Glutamatergic neuron (in vitro differentiated cells): Measurements from ENCODE around the gene TUSC2. TPM values are rescaled to one million over a fixed set of nuclear protein-coding genes. Genes with fewer than 3 reads are reported as not detected.

Experiments used
- DNase-seq: peaks from one replicate; pipeline ENCODE4 v3.0.0; 2022
- H3K27ac Mint-ChIP-seq: one replicate; pipeline ENCODE4 v1.8.0; 2020; ENCODE audit warnings: mild to moderate bottlenecking, mixed read lengths, inconsistent platforms; ENCODE audit not compliant: unreplicated experiment
- H3K27me3 Mint-ChIP-seq: one replicate; pipeline ENCODE4 v1.8.0; 2020; ENCODE audit warnings: mild to moderate bottlenecking, moderate library complexity, mixed read lengths, inconsistent platforms; ENCODE audit not compliant: unreplicated experiment
- H3K36me3 Mint-ChIP-seq: one replicate; pipeline ENCODE4 v1.8.0; 2020; ENCODE audit warnings: mild to moderate bottlenecking, mixed read lengths, inconsistent platforms; ENCODE audit not compliant: unreplicated experiment
- H3K4me1 Mint-ChIP-seq: one replicate; pipeline ENCODE4 v1.8.0; 2020; ENCODE audit warnings: mild to moderate bottlenecking, low read depth, mixed read lengths, inconsistent platforms; ENCODE audit not compliant: unreplicated experiment
- H3K4me3 Mint-ChIP-seq: one replicate; pipeline ENCODE4 v1.8.0; 2020; ENCODE audit warnings: mild to moderate bottlenecking, mixed read lengths, inconsistent platforms; ENCODE audit not compliant: unreplicated experiment
- H3K9me3 Mint-ChIP-seq: one replicate; pipeline ENCODE4 v1.8.0; 2020; ENCODE audit warnings: mild to moderate bottlenecking, moderate library complexity, mixed read lengths, inconsistent platforms; ENCODE audit not compliant: unreplicated experiment
- total RNA-seq: library from RNA; stranded (reverse); fragmentation: NEBNext Ultra II Directional; extraction: Animal tissue kit (Norgen Biotek cat#: 25700); gene quantifications from one replicate; pipeline ENCODE4 v1.2.1, GENCODE V29; 2021; ENCODE audit not compliant: unreplicated experiment
- TF ChIP-seq, protein P1 (sequence below): fragments of 200-600 bp; sonication (generic); IDR thresholded peaks from one replicate; pipeline ENCODE4 v1.5.0; 2021; ENCODE audit not compliant: partially characterized antibody, unreplicated experiment

Gene TUSC2
- total RNA-seq, 1 donor from 2014 or later: 30.8 TPM

DNA sequence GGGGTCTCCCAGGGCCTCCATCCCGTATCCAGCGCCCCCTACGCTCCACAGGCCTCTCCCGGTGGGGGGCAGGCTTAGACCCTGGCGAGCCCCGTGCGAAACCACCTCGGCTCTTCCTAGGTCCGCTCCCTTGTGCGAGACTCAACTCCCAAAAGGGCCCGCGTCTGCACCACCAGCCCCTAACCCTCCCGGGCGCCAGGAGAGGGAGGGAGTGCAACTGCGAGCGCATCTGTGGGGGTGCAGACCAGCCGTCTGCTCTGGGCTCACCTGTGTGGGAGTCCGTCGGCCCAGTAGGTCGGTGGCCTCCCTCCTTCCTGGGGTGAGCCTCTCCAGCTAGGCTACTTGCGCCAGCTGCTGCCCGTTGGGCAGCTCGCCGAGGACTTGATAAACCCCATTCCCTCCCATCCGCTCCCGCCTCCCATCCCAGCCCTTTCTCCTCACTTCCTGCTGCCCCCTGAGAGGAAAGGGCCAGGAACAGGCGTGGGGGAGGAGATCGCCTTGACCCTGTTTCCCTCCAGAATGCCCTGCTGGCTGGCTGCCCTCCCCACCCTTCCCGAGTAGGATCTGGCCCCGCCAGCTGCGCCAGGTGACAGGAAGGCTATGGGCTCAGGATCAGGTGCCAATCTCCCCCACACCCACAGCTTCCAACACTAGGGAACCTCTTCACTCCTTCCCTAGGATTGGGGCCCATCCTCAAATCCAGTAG lies 5.5 kb downstream of the TUSC2 start, which contains the start of gene HYAL2:
HYAL2 (minus strand) TSS at position 360 of the 706 bp plus-strand sequence. CDS start 2,256 bp downstream, outside the sequence.
- Mint-ChIP-seq H3K27ac (peak within 1 kb of the TSS; percentile 95), H3K9me3 (peaks cover 6% of the 10 kb centered on the region), H3K36me3 (no peaks in the 10 kb centered on the region), H3K27me3 (peaks cover 8% of the 10 kb centered on the region), H3K4me3 (peak within 1 kb of the TSS; percentile 82), H3K4me1 (peaks cover 18% of the 10 kb centered on the region)
- TF ChIP-seq, protein P1, sequence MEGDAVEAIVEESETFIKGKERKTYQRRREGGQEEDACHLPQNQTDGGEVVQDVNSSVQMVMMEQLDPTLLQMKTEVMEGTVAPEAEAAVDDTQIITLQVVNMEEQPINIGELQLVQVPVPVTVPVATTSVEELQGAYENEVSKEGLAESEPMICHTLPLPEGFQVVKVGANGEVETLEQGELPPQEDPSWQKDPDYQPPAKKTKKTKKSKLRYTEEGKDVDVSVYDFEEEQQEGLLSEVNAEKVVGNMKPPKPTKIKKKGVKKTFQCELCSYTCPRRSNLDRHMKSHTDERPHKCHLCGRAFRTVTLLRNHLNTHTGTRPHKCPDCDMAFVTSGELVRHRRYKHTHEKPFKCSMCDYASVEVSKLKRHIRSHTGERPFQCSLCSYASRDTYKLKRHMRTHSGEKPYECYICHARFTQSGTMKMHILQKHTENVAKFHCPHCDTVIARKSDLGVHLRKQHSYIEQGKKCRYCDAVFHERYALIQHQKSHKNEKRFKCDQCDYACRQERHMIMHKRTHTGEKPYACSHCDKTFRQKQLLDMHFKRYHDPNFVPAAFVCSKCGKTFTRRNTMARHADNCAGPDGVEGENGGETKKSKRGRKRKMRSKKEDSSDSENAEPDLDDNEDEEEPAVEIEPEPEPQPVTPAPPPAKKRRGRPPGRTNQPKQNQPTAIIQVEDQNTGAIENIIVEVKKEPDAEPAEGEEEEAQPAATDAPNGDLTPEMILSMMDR: no peak
- DNase-seq: no peak

DNA sequence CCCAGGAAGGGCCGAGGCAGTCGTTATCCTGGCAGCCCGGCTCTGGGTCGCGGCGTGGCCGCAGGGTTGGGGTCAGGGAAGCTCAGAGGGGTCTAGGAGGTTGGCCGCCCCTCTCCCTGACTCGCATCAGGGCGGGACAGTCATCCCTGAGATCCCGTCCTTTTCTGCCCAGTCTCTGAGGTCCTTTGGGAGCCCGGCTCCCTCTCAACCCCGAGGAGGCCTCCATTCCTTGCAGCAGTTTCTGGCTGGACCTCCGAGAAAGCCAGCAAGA lies 6.0 kb downstream of the TUSC2 start:
- DNase-seq: no peak
- Mint-ChIP-seq H3K27me3 (peaks cover 8% of the 10 kb centered on the region), H3K4me3 (peak overlapping the region; percentile 34), H3K4me1 (peaks cover 16% of the 10 kb centered on the region), H3K36me3 (no peaks in the 10 kb centered on the region), H3K9me3 (peaks cover 6% of the 10 kb centered on the region), H3K27ac (peak overlapping the region; percentile 95)
- TF ChIP-seq, protein P1: no peak

DNA sequence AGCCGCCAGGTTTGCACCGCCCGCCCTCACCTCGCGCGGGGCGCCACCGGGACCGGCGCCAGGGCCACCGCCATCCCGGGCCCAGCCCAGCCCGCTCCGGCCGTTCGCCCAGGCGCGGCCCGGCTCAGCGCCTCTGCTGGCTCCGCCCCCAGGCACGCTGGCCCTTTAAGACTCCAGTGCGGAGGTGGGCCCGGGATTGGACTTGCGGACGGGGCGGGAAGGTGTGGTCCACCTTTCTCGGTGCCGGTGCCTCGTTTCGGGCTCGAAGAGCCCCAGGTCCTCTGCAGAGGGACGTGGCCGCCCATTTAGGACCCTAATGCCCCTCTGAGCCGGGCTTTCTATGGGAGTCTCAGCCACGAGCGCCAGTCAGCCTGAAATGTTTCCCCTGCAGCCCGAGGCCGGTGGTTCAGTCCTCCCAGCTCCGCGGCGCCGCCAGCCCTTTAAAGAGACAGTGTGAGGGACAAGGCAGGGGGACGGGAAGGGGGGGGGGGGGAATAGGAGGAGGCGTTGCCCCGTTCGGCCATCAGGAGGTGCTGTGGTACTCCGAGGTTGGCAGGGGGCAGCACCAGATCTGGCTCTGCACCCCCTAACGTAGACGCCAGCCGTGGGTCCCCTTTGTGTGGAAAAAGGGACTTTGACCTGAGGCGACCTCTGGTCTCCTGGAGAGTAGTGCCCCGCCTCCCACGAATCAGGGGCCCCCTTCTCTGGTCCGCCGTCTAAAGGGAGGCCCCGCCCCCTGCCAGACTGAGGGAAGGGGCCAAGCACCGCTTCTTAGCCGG lies 6.5 kb downstream of the TUSC2 start:
- Mint-ChIP-seq H3K4me3 (peak overlapping the region; percentile 82), H3K4me1 (peaks cover 16% of the 10 kb centered on the region), H3K27me3 (peaks cover 8% of the 10 kb centered on the region), H3K27ac (peak overlapping the region; percentile 95), H3K9me3 (peaks cover 6% of the 10 kb centered on the region), H3K36me3 (no peaks in the 10 kb centered on the region)
- TF ChIP-seq, protein P1: peak; percentile 70
- DNase-seq: peak; percentile 89

DNA sequence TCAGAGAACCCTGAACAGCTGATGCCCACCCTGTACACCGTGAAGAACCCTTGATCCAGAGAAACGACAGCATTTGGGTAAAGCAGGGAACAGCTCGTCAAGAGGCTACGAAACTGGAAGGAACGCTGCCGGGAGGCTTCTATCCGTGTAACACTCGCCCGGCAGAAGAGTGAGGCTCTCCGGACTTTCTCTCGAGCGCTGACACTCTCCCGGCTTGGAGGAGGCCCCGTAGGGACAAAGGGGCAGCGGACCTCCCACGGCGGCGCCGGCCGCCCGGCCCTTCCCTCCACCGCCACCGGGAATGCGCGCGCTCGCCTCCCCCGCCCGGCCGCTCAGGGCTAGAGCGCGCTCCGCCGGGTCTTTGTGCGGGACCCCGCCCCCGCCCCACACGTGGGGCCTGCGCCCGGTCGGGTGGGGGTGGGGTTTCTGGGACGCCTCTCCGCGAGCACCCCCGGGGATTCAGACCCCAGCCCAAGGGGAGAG lies 7.1 kb downstream of the TUSC2 start:
- peak overlapping the region; percentile 96 for H3K27ac Mint-ChIP-seq
- H3K4me3 Mint-ChIP-seq: peak overlapping the region; percentile 94
- peaks cover 16% of the 10 kb centered on the region for H3K4me1 Mint-ChIP-seq
- peaks cover 10% of the 10 kb centered on the region for H3K27me3 Mint-ChIP-seq
- TF ChIP-seq, protein P1: no peak
- no peaks in the 10 kb centered on the region for H3K36me3 Mint-ChIP-seq
- DNase-seq: peak; percentile 88
- H3K9me3 Mint-ChIP-seq: peaks cover 6% of the 10 kb centered on the region
